ENCODE results near the gene CDR2L.

Gene CDR2L

GRCh38 chr17:74951680-74952421 lies 35.6 kb upstream of the CDR2L start:
- Histone ChIP-seq H3K27me3 (ENCODE audit: control insufficient read depth, insufficient read depth, low read length) (no peaks in the 10 kb centered on the region), H3K4me1 (ENCODE audit: control insufficient read depth, insufficient read depth, low read length) (peaks cover 12% of the 10 kb centered on the region), H3K36me3 (ENCODE audit: control insufficient read depth, insufficient read depth, low read length) (peaks cover 25% of the 10 kb centered on the region), H3K9ac (ENCODE audit: low read length) (no peak overlapping the region), H3K9me3 (ENCODE audit: control insufficient read depth, low read length) (no peaks in the 10 kb centered on the region), H3K4me3 (ENCODE audit: low read length) (no peak overlapping the region)

GRCh38 chr17:74952431-74953133 lies 34.9 kb upstream of the CDR2L start:
- peaks cover 25% of the 10 kb centered on the region for H3K36me3 ChIP-seq (ENCODE audit: control insufficient read depth, insufficient read depth, low read length)
- H3K4me3 ChIP-seq (ENCODE audit: low read length) = no peak overlapping the region
- H3K9ac ChIP-seq (ENCODE audit: low read length) = no peak overlapping the region
- no peaks in the 10 kb centered on the region for H3K9me3 ChIP-seq (ENCODE audit: control insufficient read depth, low read length)
- H3K27me3 ChIP-seq (ENCODE audit: control insufficient read depth, insufficient read depth, low read length) = no peaks in the 10 kb centered on the region
- peaks cover 12% of the 10 kb centered on the region for H3K4me1 ChIP-seq (ENCODE audit: control insufficient read depth, insufficient read depth, low read length)

GRCh38 chr17:74953134-74953687 lies 34.2 kb upstream of the CDR2L start:
- Histone ChIP-seq H3K9me3 (ENCODE audit: control insufficient read depth, low read length) (no peaks in the 10 kb centered on the region), H3K9ac (ENCODE audit: low read length) (no peak overlapping the region), H3K4me3 (ENCODE audit: low read length) (no peak overlapping the region), H3K27me3 (ENCODE audit: control insufficient read depth, insufficient read depth, low read length) (no peaks in the 10 kb centered on the region), H3K4me1 (ENCODE audit: control insufficient read depth, insufficient read depth, low read length) (peaks cover 12% of the 10 kb centered on the region), H3K36me3 (ENCODE audit: control insufficient read depth, insufficient read depth, low read length) (peaks cover 25% of the 10 kb centered on the region)

- H3K27me3 ChIP-seq (ENCODE audit: control insufficient read depth, insufficient read depth, low read length) = no peaks in the 10 kb centered on the region
- H3K4me3 ChIP-seq (ENCODE audit: low read length) = no peak overlapping the region
- H3K9me3 ChIP-seq (ENCODE audit: control insufficient read depth, low read length) = no peaks in the 10 kb centered on the region
- peaks cover 12% of the 10 kb centered on the region for H3K4me1 ChIP-seq (ENCODE audit: control insufficient read depth, insufficient read depth, low read length)
- peaks cover 25% of the 10 kb centered on the region for H3K36me3 ChIP-seq (ENCODE audit: control insufficient read depth, insufficient read depth, low read length)
- H3K9ac ChIP-seq (ENCODE audit: low read length) = no peak overlapping the region
Observed at GRCh38 chr17:74954115-74954514, 33.3 kb upstream of the CDR2L start.

GRCh38 chr17:74954665-74955421 lies 32.6 kb upstream of the CDR2L start:
- H3K36me3 ChIP-seq (ENCODE audit: control insufficient read depth, insufficient read depth, low read length) = peaks cover 25% of the 10 kb centered on the region
- no peaks in the 10 kb centered on the region for H3K9me3 ChIP-seq (ENCODE audit: control insufficient read depth, low read length)
- H3K27me3 ChIP-seq (ENCODE audit: control insufficient read depth, insufficient read depth, low read length) = no peaks in the 10 kb centered on the region
- no peak overlapping the region for H3K9ac ChIP-seq (ENCODE audit: low read length)
- H3K4me1 ChIP-seq (ENCODE audit: control insufficient read depth, insufficient read depth, low read length) = peaks cover 12% of the 10 kb centered on the region
- no peak overlapping the region for H3K4me3 ChIP-seq (ENCODE audit: low read length)

GRCh38 chr17:74956093-74956492 lies 31.3 kb upstream of the CDR2L start:
- Histone ChIP-seq H3K36me3 (ENCODE audit: control insufficient read depth, insufficient read depth, low read length) (peaks cover 23% of the 10 kb centered on the region), H3K27me3 (ENCODE audit: control insufficient read depth, insufficient read depth, low read length) (no peaks in the 10 kb centered on the region), H3K9me3 (ENCODE audit: control insufficient read depth, low read length) (no peaks in the 10 kb centered on the region), H3K4me3 (ENCODE audit: low read length) (no peak overlapping the region), H3K4me1 (ENCODE audit: control insufficient read depth, insufficient read depth, low read length) (peaks cover 9% of the 10 kb centered on the region), H3K9ac (ENCODE audit: low read length) (no peak overlapping the region)

- peaks cover 14% of the 10 kb centered on the region for H3K4me1 ChIP-seq (ENCODE audit: control insufficient read depth, insufficient read depth, low read length)
- no peaks in the 10 kb centered on the region for H3K27me3 ChIP-seq (ENCODE audit: control insufficient read depth, insufficient read depth, low read length)
- H3K36me3 ChIP-seq (ENCODE audit: control insufficient read depth, insufficient read depth, low read length) = peaks cover 10% of the 10 kb centered on the region
- H3K9me3 ChIP-seq (ENCODE audit: control insufficient read depth, low read length) = no peaks in the 10 kb centered on the region
- H3K9ac ChIP-seq (ENCODE audit: low read length) = no peak overlapping the region
- H3K4me3 ChIP-seq (ENCODE audit: low read length) = no peak overlapping the region
Observed at GRCh38 chr17:74957935-74958740, 29.3 kb upstream of the CDR2L start.

- Histone ChIP-seq H3K4me3 (ENCODE audit: low read length) (no peak overlapping the region), H3K27me3 (ENCODE audit: control insufficient read depth, insufficient read depth, low read length) (no peaks in the 10 kb centered on the region), H3K36me3 (ENCODE audit: control insufficient read depth, insufficient read depth, low read length) (peaks cover 2% of the 10 kb centered on the region), H3K9ac (ENCODE audit: low read length) (no peak overlapping the region), H3K4me1 (ENCODE audit: control insufficient read depth, insufficient read depth, low read length) (peaks cover 9% of the 10 kb centered on the region), H3K9me3 (ENCODE audit: control insufficient read depth, low read length) (no peaks in the 10 kb centered on the region)
Observed at GRCh38 chr17:74959826-74960515, 27.5 kb upstream of the CDR2L start.

- Histone ChIP-seq H3K36me3 (ENCODE audit: control insufficient read depth, insufficient read depth, low read length) (no peaks in the 10 kb centered on the region), H3K4me1 (ENCODE audit: control insufficient read depth, insufficient read depth, low read length) (peaks cover 9% of the 10 kb centered on the region), H3K9ac (ENCODE audit: low read length) (no peak overlapping the region), H3K27me3 (ENCODE audit: control insufficient read depth, insufficient read depth, low read length) (no peaks in the 10 kb centered on the region), H3K4me3 (ENCODE audit: low read length) (no peak overlapping the region), H3K9me3 (ENCODE audit: control insufficient read depth, low read length) (no peaks in the 10 kb centered on the region)
Observed at GRCh38 chr17:74960570-74961342, 26.7 kb upstream of the CDR2L start.

GRCh38 chr17:74961657-74962350 lies 25.6 kb upstream of the CDR2L start:
- Histone ChIP-seq H3K36me3 (ENCODE audit: control insufficient read depth, insufficient read depth, low read length) (no peaks in the 10 kb centered on the region), H3K9ac (ENCODE audit: low read length) (no peak overlapping the region), H3K27me3 (ENCODE audit: control insufficient read depth, insufficient read depth, low read length) (no peaks in the 10 kb centered on the region), H3K4me1 (ENCODE audit: control insufficient read depth, insufficient read depth, low read length) (peaks cover 9% of the 10 kb centered on the region), H3K9me3 (ENCODE audit: control insufficient read depth, low read length) (no peaks in the 10 kb centered on the region), H3K4me3 (ENCODE audit: low read length) (no peak overlapping the region)

Measured in mucosa of stomach (tissue), 1 donor.